ENCODE data around the gene R3HDM2.

DNA sequence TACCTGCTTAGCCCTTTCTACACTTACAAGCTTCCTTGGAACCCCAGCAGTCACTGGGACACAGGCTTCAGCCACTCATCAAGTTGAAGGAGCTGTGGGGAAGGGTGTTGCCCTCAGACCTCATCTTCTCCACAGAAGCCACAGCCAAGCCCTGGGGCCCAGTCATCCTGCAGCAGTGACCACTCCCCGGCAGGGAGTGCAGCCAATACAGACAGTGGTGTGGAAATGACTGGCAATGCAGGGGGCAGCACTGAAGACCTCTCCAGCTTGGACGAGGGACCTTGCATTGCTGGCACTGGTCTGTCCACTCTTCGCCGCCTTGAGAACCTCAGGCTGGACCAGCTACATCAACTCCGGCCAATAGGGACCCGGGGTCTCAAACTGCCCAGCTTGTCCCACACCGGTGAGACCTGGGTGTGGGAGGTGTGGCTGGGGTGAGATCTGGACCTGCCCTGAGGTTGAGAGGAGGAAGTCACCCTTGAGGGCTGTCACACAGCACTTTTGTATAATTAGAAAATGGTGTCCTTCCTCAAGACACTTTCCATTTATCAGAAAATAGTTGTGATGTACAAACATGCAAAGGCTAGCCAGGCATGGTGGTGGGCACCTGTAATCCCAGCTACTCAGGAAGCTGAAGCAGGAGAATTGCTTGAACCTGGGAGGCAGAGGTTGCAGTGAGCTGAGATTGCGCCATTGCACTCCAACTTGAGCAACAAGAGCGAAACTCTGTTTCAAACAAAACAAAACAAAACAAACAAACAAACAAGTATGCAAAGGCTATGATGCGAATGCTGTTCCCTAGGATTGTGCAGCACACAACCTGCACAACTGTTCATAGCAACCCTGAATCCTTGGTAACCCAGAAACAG lies 38.7 kb upstream of the R3HDM2 start:
- no peak for TF ChIP-seq SIN3A (IDR thresholded peaks at IDR 0.05; ENCODE audit: low read depth)
- no peak for TF ChIP-seq EZH2 (IDR thresholded peaks at IDR 0.05)
- TF ChIP-seq SRF (IDR thresholded peaks at IDR 0.05; ENCODE audit: low read depth), result no peak
- no peak for TF ChIP-seq YY1 (IDR thresholded peaks at IDR 0.05; ENCODE audit: extremely low read depth, insufficient replicate concordance, low read depth, low read length)
- TF ChIP-seq EGR1 (IDR thresholded peaks at IDR 0.05; ENCODE audit: low read depth), result no peak
- TF ChIP-seq, protein P1, sequence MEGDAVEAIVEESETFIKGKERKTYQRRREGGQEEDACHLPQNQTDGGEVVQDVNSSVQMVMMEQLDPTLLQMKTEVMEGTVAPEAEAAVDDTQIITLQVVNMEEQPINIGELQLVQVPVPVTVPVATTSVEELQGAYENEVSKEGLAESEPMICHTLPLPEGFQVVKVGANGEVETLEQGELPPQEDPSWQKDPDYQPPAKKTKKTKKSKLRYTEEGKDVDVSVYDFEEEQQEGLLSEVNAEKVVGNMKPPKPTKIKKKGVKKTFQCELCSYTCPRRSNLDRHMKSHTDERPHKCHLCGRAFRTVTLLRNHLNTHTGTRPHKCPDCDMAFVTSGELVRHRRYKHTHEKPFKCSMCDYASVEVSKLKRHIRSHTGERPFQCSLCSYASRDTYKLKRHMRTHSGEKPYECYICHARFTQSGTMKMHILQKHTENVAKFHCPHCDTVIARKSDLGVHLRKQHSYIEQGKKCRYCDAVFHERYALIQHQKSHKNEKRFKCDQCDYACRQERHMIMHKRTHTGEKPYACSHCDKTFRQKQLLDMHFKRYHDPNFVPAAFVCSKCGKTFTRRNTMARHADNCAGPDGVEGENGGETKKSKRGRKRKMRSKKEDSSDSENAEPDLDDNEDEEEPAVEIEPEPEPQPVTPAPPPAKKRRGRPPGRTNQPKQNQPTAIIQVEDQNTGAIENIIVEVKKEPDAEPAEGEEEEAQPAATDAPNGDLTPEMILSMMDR (IDR thresholded peaks at IDR 0.05 in 2 of 3, conservative IDR thresholded peaks at IDR 0.05 in 1 of 3; ENCODE audit: borderline replicate concordance in 1 of 3, insufficient read depth in 1 of 3, low read depth in 2 of 3, low read length in 2 of 3), result no peak
- no peak for TF ChIP-seq ZFX (IDR thresholded peaks at IDR 0.05)
- no peak for TF ChIP-seq POLR2AphosphoS5 (IDR thresholded peaks at IDR 0.05; ENCODE audit: low read depth, low read length)
- TF ChIP-seq, protein P2, sequence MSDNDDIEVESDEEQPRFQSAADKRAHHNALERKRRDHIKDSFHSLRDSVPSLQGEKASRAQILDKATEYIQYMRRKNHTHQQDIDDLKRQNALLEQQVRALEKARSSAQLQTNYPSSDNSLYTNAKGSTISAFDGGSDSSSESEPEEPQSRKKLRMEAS (IDR thresholded peaks at IDR 0.05), result no peak
- no peak for TF ChIP-seq FOSL1 (IDR thresholded peaks at IDR 0.05; ENCODE audit: low read depth)
- no peak for TF ChIP-seq ZNF274 (IDR thresholded peaks at IDR 0.05; ENCODE audit: low read depth, low read length)
- TF ChIP-seq, protein P3, sequence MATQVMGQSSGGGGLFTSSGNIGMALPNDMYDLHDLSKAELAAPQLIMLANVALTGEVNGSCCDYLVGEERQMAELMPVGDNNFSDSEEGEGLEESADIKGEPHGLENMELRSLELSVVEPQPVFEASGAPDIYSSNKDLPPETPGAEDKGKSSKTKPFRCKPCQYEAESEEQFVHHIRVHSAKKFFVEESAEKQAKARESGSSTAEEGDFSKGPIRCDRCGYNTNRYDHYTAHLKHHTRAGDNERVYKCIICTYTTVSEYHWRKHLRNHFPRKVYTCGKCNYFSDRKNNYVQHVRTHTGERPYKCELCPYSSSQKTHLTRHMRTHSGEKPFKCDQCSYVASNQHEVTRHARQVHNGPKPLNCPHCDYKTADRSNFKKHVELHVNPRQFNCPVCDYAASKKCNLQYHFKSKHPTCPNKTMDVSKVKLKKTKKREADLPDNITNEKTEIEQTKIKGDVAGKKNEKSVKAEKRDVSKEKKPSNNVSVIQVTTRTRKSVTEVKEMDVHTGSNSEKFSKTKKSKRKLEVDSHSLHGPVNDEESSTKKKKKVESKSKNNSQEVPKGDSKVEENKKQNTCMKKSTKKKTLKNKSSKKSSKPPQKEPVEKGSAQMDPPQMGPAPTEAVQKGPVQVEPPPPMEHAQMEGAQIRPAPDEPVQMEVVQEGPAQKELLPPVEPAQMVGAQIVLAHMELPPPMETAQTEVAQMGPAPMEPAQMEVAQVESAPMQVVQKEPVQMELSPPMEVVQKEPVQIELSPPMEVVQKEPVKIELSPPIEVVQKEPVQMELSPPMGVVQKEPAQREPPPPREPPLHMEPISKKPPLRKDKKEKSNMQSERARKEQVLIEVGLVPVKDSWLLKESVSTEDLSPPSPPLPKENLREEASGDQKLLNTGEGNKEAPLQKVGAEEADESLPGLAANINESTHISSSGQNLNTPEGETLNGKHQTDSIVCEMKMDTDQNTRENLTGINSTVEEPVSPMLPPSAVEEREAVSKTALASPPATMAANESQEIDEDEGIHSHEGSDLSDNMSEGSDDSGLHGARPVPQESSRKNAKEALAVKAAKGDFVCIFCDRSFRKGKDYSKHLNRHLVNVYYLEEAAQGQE (IDR thresholded peaks at IDR 0.05; ENCODE audit: low read depth), result no peak

Data from HCT116 (cell line).